H9 (cell line): ENCODE measurements around the gene RNF20. TPM values are rescaled to one million over a fixed set of nuclear protein-coding genes. Genes with fewer than 3 reads are reported as not detected.

Experiments used
- DNase-seq: peaks from one replicate; pipeline ENCODE4 v3.0.0-alpha.2; 2017
- H2AFZ ChIP-seq: one replicate; pipeline ENCODE4 v1.6.1; 2013; ENCODE audit warnings: mild to moderate bottlenecking, low read length, control low read depth, moderate library complexity
- H2AK5ac ChIP-seq: 2 replicates; pipeline ENCODE4 v1.6.1; 2013; ENCODE audit warnings: low read length, control low read depth, mixed read lengths; ENCODE audit not compliant: insufficient read length
- H2BK120ac ChIP-seq: one replicate; pipeline ENCODE4 v1.6.1; 2013; ENCODE audit warnings: low read depth, mild to moderate bottlenecking, low read length, control low read depth, inconsistent platforms; ENCODE audit not compliant: poor library complexity, severe bottlenecking
- H2BK12ac ChIP-seq: 2 replicates; pipeline ENCODE4 v1.6.1; 2013; ENCODE audit warnings: low read length, control low read depth, mixed read lengths, low read depth; ENCODE audit not compliant: insufficient read length
- H2BK15ac ChIP-seq: 2 replicates; pipeline ENCODE4 v1.6.1; 2013; ENCODE audit warnings: low read depth, low read length, control low read depth
- H2BK20ac ChIP-seq: one replicate; pipeline ENCODE4 v1.6.1; 2013; ENCODE audit warnings: low read depth, mild to moderate bottlenecking, low read length, control low read depth, inconsistent platforms; ENCODE audit not compliant: poor library complexity, severe bottlenecking
- H2BK5ac ChIP-seq: 2 replicates; pipeline ENCODE4 v1.6.1; 2013; ENCODE audit warnings: low read length, control low read depth, mixed read lengths; ENCODE audit not compliant: insufficient read length
- H3K14ac ChIP-seq: 2 replicates; pipeline ENCODE4 v1.6.1; 2013; ENCODE audit warnings: low read length, control low read depth; ENCODE audit not compliant: insufficient read depth
- H3K18ac ChIP-seq: 2 replicates; pipeline ENCODE4 v1.6.1; 2013; ENCODE audit warnings: low read depth, mild to moderate bottlenecking, mixed read lengths, low read length, control low read depth; ENCODE audit not compliant: insufficient read length
- H3K23ac ChIP-seq: 2 replicates; pipeline ENCODE4 v1.6.1; 2013; ENCODE audit warnings: low read length, control low read depth, mixed read lengths, low read depth; ENCODE audit not compliant: insufficient read length
- H3K23me2 ChIP-seq: 2 replicates; pipeline ENCODE4 v1.6.1; 2013; ENCODE audit warnings: low read depth, mild to moderate bottlenecking, mixed read lengths, low read length, control low read depth; ENCODE audit not compliant: insufficient read length, poor library complexity, severe bottlenecking
- H3K27ac ChIP-seq: 2 replicates; pipeline ENCODE4 v1.5.1; 2013; ENCODE audit warnings: low read length, control low read depth, mixed read lengths, low read depth; ENCODE audit not compliant: insufficient read length
- H3K27me3 ChIP-seq: 2 replicates; pipeline ENCODE4 v1.6.1; 2013; ENCODE audit warnings: low read length, control low read depth, inconsistent platforms; ENCODE audit not compliant: insufficient read depth
- H3K4ac ChIP-seq: 2 replicates; pipeline ENCODE4 v1.6.1; 2013; ENCODE audit warnings: low read depth, mild to moderate bottlenecking, control low read depth, inconsistent platforms, low read length, moderate library complexity
- H3K4me1 ChIP-seq: 2 replicates; pipeline ENCODE4 v1.6.1; 2013; ENCODE audit warnings: low read length, control low read depth, inconsistent platforms; ENCODE audit not compliant: insufficient read depth
- H3K4me2 ChIP-seq: 2 replicates; pipeline ENCODE4 v1.6.1; 2013; ENCODE audit warnings: low read length, control low read depth, mixed read lengths; ENCODE audit not compliant: insufficient read length, insufficient read depth
- H3K56ac ChIP-seq: 2 replicates; pipeline ENCODE4 v1.6.1; 2013; ENCODE audit warnings: low read depth, mild to moderate bottlenecking, mixed read lengths, low read length, control low read depth; ENCODE audit not compliant: insufficient read length
- H3K79me1 ChIP-seq: 2 replicates; pipeline ENCODE4 v1.6.1; 2013; ENCODE audit warnings: low read depth, mild to moderate bottlenecking, moderate library complexity, low read length, control low read depth, inconsistent platforms; ENCODE audit not compliant: insufficient read depth, poor library complexity, severe bottlenecking
- H3K79me2 ChIP-seq: 2 replicates; pipeline ENCODE4 v1.6.1; 2013; ENCODE audit warnings: low read length, control low read depth, inconsistent platforms; ENCODE audit not compliant: insufficient read depth
- H3K9ac ChIP-seq: 2 replicates; pipeline ENCODE4 v1.6.1; 2013; ENCODE audit warnings: low read length, control low read depth, mixed read lengths; ENCODE audit not compliant: insufficient read length; ENCODE audit errors: extremely low read depth
- H3K9me3 ChIP-seq: one replicate; pipeline ENCODE4 v1.6.1; 2013; ENCODE audit warnings: low read depth, low read length, inconsistent platforms; ENCODE audit not compliant: control insufficient read depth
- H3T11ph ChIP-seq: one replicate; pipeline ENCODE4 v1.6.1; 2013; ENCODE audit warnings: mild to moderate bottlenecking, low read length, control low read depth, inconsistent platforms
- H4K20me1 ChIP-seq: one replicate; pipeline ENCODE4 v1.6.1; 2013; ENCODE audit not compliant: control insufficient read depth, insufficient read length, insufficient read depth
- H4K5ac ChIP-seq: 2 replicates; pipeline ENCODE4 v1.6.1; 2013; ENCODE audit warnings: low read depth, mild to moderate bottlenecking, mixed read lengths, low read length, control low read depth; ENCODE audit not compliant: insufficient read length
- H4K8ac ChIP-seq: replicated peaks from 2 replicates; pipeline ENCODE4 v1.6.1; 2013; ENCODE audit warnings: low read length, control low read depth, mixed read lengths, low read depth; ENCODE audit not compliant: insufficient read length
- H4K91ac ChIP-seq: 2 replicates; pipeline ENCODE4 v1.6.1; 2013; ENCODE audit warnings: low read depth, mild to moderate bottlenecking, moderate library complexity, mixed read lengths, low read length, control low read depth; ENCODE audit not compliant: insufficient read length
- H3K27ac Mint-ChIP-seq, 3 experiments: 2 replicates in 2 of 3; 3 replicates in 1 of 3; pipeline ENCODE4 v1.8.0; 2020 to 2021; ENCODE audit warnings: mixed read lengths in 3 of 3, mild to moderate bottlenecking in 1 of 3, moderate library complexity in 1 of 3
- H3K27me3 Mint-ChIP-seq: 2 replicates; pipeline ENCODE4 v1.8.0; 2021; ENCODE audit warnings: low read depth, mild to moderate bottlenecking, moderate library complexity, mixed read lengths
- H3K36me3 Mint-ChIP-seq, 3 experiments: 2 replicates in 2 of 3; 3 replicates in 1 of 3; pipeline ENCODE4 v1.8.0; 2020 to 2021; ENCODE audit warnings: low read depth in 3 of 3, mixed read lengths in 3 of 3; ENCODE audit not compliant: insufficient read depth in 1 of 3
- H3K4me1 Mint-ChIP-seq, 2 experiments: 2 replicates each; pipeline ENCODE4 v1.8.0; 2020; ENCODE audit warnings: mixed read lengths in 2 of 2
- H3K4me3 Mint-ChIP-seq, 2 experiments: 2 replicates in 1 of 2; 3 replicates in 1 of 2; pipeline ENCODE4 v1.8.0; 2020 to 2021; ENCODE audit warnings: mild to moderate bottlenecking in 2 of 2, mixed read lengths in 2 of 2, moderate library complexity in 1 of 2
- H3K9me3 Mint-ChIP-seq, 2 experiments: 2 replicates in 1 of 2; 3 replicates in 1 of 2; pipeline ENCODE4 v1.8.0; 2020; ENCODE audit warnings: mild to moderate bottlenecking in 2 of 2, mixed read lengths in 2 of 2, moderate library complexity in 1 of 2
- CTCF ChIP-seq: fragments of 200-600 bp; sonication (generic); conservative IDR thresholded peaks from 3 replicates; pipeline ENCODE4 v1.8.0; 2021; ENCODE audit warnings: antibody characterized with exemption, mild to moderate bottlenecking
- WGBS: extraction: QIAGEN DNeasy Blood & Tissue Kit; methylation state at CpG from one replicate; pipeline ENCODE4 v1.1.7; 2013; ENCODE audit warnings: missing lambda C conversion rate, low lambda C conversion rate, mixed read lengths; ENCODE audit not compliant: insufficient read length; ENCODE audit errors: extremely low coverage; 5-methylcytosine and 5-hydroxymethylcytosine counted together
- total RNA-seq: library from RNA; stranded (reverse); gene quantifications from 2 replicates; pipeline ENCODE4 v1.2.1, GENCODE V29; 2021

Gene RNF20
- total RNA-seq, 1 experiment from 2014 or later = 48.5 TPM

- Histone ChIP-seq H3K9ac (no peak overlapping the region), H4K8ac (no peak overlapping the region), H4K91ac (no peak overlapping the region), H3K27me3 (no peaks in the 10 kb centered on the region), H4K20me1 (no peaks in the 10 kb centered on the region), H2BK15ac (no peak overlapping the region), H2BK5ac (no peak overlapping the region), H2AK5ac (no peak overlapping the region), H3K4me1 (peaks cover 15% of the 10 kb centered on the region), H3K27ac (no peak overlapping the region), H3K79me2 (no peaks in the 10 kb centered on the region), H3K4me2 (no peak overlapping the region), H3K79me1 (no peaks in the 10 kb centered on the region), H3K14ac (no peak overlapping the region), H3K18ac (no peak overlapping the region), H2BK20ac (no peak overlapping the region), H3K23ac (no peak overlapping the region), H3K56ac (no peak overlapping the region), H2BK120ac (no peak overlapping the region), H2BK12ac (no peak overlapping the region), H3T11ph (no peak overlapping the region), H2AFZ (no peak overlapping the region), H3K23me2 (no peaks in the 10 kb centered on the region), H3K9me3 (no peaks in the 10 kb centered on the region), H4K5ac (no peak overlapping the region), H3K4ac (no peak overlapping the region)
- H3K27ac Mint-ChIP-seq = no peak overlapping the region; a peak in 2 of 7 replicates
- TF ChIP-seq CTCF = no peak
- H3K4me3 Mint-ChIP-seq = no peak overlapping the region
- DNase-seq = no peak
- H3K27me3 Mint-ChIP-seq = no peaks in the 10 kb centered on the region
- WGBS = no CpG with 5 or more reads among the region's 5 CpGs
- H3K9me3 Mint-ChIP-seq = no peaks in the 10 kb centered on the region
- H3K4me1 Mint-ChIP-seq = peaks cover 28 to 30% of the 10 kb centered on the region in 2 experiments
- H3K36me3 Mint-ChIP-seq = peaks cover 19 to 29% (median 29%) of the 10 kb centered on the region in 3 experiments; a peak in 6 of 7 replicates
These were observed 36.3 kb downstream of the RNF20 start for GRCh38 chr9:101569741-101570501.
